Measurements from ENCODE around the gene CHD1L. TPM values are rescaled to one million over a fixed set of nuclear protein-coding genes. Genes with fewer than 3 reads are reported as not detected.

The CHD1L gene
- polyA plus RNA-seq, 1 donor (not counting 4 experiments of a cell fraction or from before 2014, with no cell fraction given) = 49.2 TPM

GRCh38 chr1:147245586-147246021, 3.1 kb downstream of the CHD1L start:
- TF ChIP-seq, protein P1, sequence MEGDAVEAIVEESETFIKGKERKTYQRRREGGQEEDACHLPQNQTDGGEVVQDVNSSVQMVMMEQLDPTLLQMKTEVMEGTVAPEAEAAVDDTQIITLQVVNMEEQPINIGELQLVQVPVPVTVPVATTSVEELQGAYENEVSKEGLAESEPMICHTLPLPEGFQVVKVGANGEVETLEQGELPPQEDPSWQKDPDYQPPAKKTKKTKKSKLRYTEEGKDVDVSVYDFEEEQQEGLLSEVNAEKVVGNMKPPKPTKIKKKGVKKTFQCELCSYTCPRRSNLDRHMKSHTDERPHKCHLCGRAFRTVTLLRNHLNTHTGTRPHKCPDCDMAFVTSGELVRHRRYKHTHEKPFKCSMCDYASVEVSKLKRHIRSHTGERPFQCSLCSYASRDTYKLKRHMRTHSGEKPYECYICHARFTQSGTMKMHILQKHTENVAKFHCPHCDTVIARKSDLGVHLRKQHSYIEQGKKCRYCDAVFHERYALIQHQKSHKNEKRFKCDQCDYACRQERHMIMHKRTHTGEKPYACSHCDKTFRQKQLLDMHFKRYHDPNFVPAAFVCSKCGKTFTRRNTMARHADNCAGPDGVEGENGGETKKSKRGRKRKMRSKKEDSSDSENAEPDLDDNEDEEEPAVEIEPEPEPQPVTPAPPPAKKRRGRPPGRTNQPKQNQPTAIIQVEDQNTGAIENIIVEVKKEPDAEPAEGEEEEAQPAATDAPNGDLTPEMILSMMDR (optimal IDR thresholded peaks at IDR 0.05 in 1 of 3, IDR thresholded peaks at IDR 0.05 in 1 of 3, conservative IDR thresholded peaks at IDR 0.05 in 1 of 3; ENCODE audit: extremely low read depth in 1 of 3, insufficient read depth in 2 of 3, low read length in 3 of 3) = no peak
- TF ChIP-seq EZH2 (IDR thresholded peaks at IDR 0.05; ENCODE audit: low read length) = no peak
- Histone ChIP-seq H2AFZ (ENCODE audit: control insufficient read depth, low read length) (no peak overlapping the region), H3K4me1 (ENCODE audit: control insufficient read depth, extremely low read depth, insufficient read depth, low read length) (peaks cover 17% of the 10 kb centered on the region), H3K36me3 (ENCODE audit: control insufficient read depth in 2 of 2, extremely low read depth in 1 of 2, insufficient read depth in 2 of 2, low read length in 2 of 2) (peaks cover 0 to 5% of the 10 kb centered on the region in 2 experiments), H3K9ac (ENCODE audit: control insufficient read depth, extremely low read depth, insufficient read depth, low read length) (no peak overlapping the region), H3K4me2 (ENCODE audit: control insufficient read depth, extremely low read depth, insufficient read depth, low read depth, low read length) (no peak overlapping the region), H3K9me3 (ENCODE audit: control insufficient read depth, low read depth, low read length) (no peaks in the 10 kb centered on the region), H3K9me1 (ENCODE audit: control insufficient read depth, extremely low read depth, insufficient read depth, low read length) (peaks cover 2% of the 10 kb centered on the region), H3K27ac (ENCODE audit: control insufficient read depth, insufficient read depth, low read length) (no peak overlapping the region), H3K79me2 (ENCODE audit: control insufficient read depth, insufficient read depth, low read length) (peaks cover 75% of the 10 kb centered on the region), H4K20me1 (ENCODE audit: control insufficient read depth, extremely low read depth, insufficient read depth, low read length) (peaks cover 6% of the 10 kb centered on the region), H3K4me3 (ENCODE audit: control insufficient read depth in 2 of 3, extremely low read depth in 1 of 3, insufficient read depth in 2 of 3, low read depth in 1 of 3, low read length in 3 of 3) (no peak overlapping the region), H3K27me3 (ENCODE audit: control insufficient read depth, extremely low read depth, insufficient read depth, low read length) (no peaks in the 10 kb centered on the region)
- no peak for FAIRE-seq
- dilution Hi-C loops (cut with MboI; ENCODE audit: extremely low pct_ligation_motif_present, low sequenced_read_pairs) = no loop called here
- DNase-seq (ENCODE audit: low read depth, low spot score) = no peak

GRCh38 chr1:147246044-147246690, 3.7 kb downstream of the CHD1L start:
- Histone ChIP-seq H4K20me1 (ENCODE audit: control insufficient read depth, extremely low read depth, insufficient read depth, low read length) (peaks cover 6% of the 10 kb centered on the region), H3K27ac (ENCODE audit: control insufficient read depth, insufficient read depth, low read length) (no peak overlapping the region), H2AFZ (ENCODE audit: control insufficient read depth, low read length) (no peak overlapping the region), H3K9me3 (ENCODE audit: control insufficient read depth, low read depth, low read length) (no peaks in the 10 kb centered on the region), H3K9me1 (ENCODE audit: control insufficient read depth, extremely low read depth, insufficient read depth, low read length) (peaks cover 2% of the 10 kb centered on the region), H3K27me3 (ENCODE audit: control insufficient read depth, extremely low read depth, insufficient read depth, low read length) (no peaks in the 10 kb centered on the region), H3K36me3 (ENCODE audit: control insufficient read depth in 2 of 2, extremely low read depth in 1 of 2, insufficient read depth in 2 of 2, low read length in 2 of 2) (peaks cover 0 to 5% of the 10 kb centered on the region in 2 experiments), H3K9ac (ENCODE audit: control insufficient read depth, extremely low read depth, insufficient read depth, low read length) (no peak overlapping the region), H3K4me1 (ENCODE audit: control insufficient read depth, extremely low read depth, insufficient read depth, low read length) (peaks cover 17% of the 10 kb centered on the region), H3K4me3 (ENCODE audit: control insufficient read depth in 2 of 3, extremely low read depth in 1 of 3, insufficient read depth in 2 of 3, low read depth in 1 of 3, low read length in 3 of 3) (no peak overlapping the region), H3K4me2 (ENCODE audit: control insufficient read depth, extremely low read depth, insufficient read depth, low read depth, low read length) (no peak overlapping the region), H3K79me2 (ENCODE audit: control insufficient read depth, insufficient read depth, low read length) (peaks cover 80% of the 10 kb centered on the region)
- no peak for FAIRE-seq
- TF ChIP-seq, protein P1 (optimal IDR thresholded peaks at IDR 0.05 in 1 of 3, IDR thresholded peaks at IDR 0.05 in 1 of 3, conservative IDR thresholded peaks at IDR 0.05 in 1 of 3; ENCODE audit: extremely low read depth in 1 of 3, insufficient read depth in 2 of 3, low read length in 3 of 3) = no peak
- no peak for TF ChIP-seq EZH2 (IDR thresholded peaks at IDR 0.05; ENCODE audit: low read length)
- no peak for DNase-seq (ENCODE audit: low read depth, low spot score)
- dilution Hi-C loops (cut with MboI; ENCODE audit: extremely low pct_ligation_motif_present, low sequenced_read_pairs) = no loop called here
